ENCODE measurements around the gene FOXL2NB.
A peak's percentile ranks its signal among the peaks of the same experiment; 100 is the strongest.
"Not testable (repeated sequence)": the region's sequence is repeated elsewhere in the genome, so short reads cannot be mapped to it uniquely, and the experiment has no call there.

FOXL2NB gene

GRCh38 chr3:138946663-138947494 is at the start of gene FOXL2NB, which contains the start of gene FOXL2:
FOXL2NB (plus strand) TSS chr3:138947217; CDS start chr3:138947365, 148 bp downstream.
FOXL2 (minus strand) TSS chr3:138947137; CDS start chr3:138946722, 415 bp downstream.
- DNase-seq = no peak

GRCh38 chr3:138898301-138898700 is 48.7 kb upstream of the FOXL2NB start:
- DNase-seq = no peak

- DNase-seq = no peak
Measured at GRCh38 chr3:138898708-138899107, 48.3 kb upstream of the FOXL2NB start.

GRCh38 chr3:138899351-138899991 is 47.5 kb upstream of the FOXL2NB start:
- DNase-seq = no peak

- no peak for DNase-seq
Measured at GRCh38 chr3:138901567-138901966, 45.5 kb upstream of the FOXL2NB start.

- DNase-seq = no peak
Measured at GRCh38 chr3:138902171-138902570, 44.8 kb upstream of the FOXL2NB start.

- no peak for DNase-seq
Measured at GRCh38 chr3:138907539-138907938, 39.5 kb upstream of the FOXL2NB start.

GRCh38 chr3:138908846-138909245 is 38.2 kb upstream of the FOXL2NB start:
- no peak for DNase-seq

GRCh38 chr3:138909904-138910303 is 37.1 kb upstream of the FOXL2NB start:
- DNase-seq = no peak

- no peak for DNase-seq
Measured at GRCh38 chr3:138911621-138912020, 35.4 kb upstream of the FOXL2NB start.

GRCh38 chr3:138912237-138912636 is 34.8 kb upstream of the FOXL2NB start:
- no peak for DNase-seq

- DNase-seq = no peak
Measured at GRCh38 chr3:138913766-138914165, 33.3 kb upstream of the FOXL2NB start.

GRCh38 chr3:138914870-138915502 is 32.0 kb upstream of the FOXL2NB start:
- DNase-seq = peak; percentile 81

GRCh38 chr3:138915503-138916498 is 31.2 kb upstream of the FOXL2NB start:
- DNase-seq = peak; percentile 87

GRCh38 chr3:138916824-138917223 is 30.2 kb upstream of the FOXL2NB start:
- no peak for DNase-seq

- DNase-seq = no peak
Measured at GRCh38 chr3:138919325-138919724, 27.7 kb upstream of the FOXL2NB start.

GRCh38 chr3:138921316-138922292 is 25.4 kb upstream of the FOXL2NB start:
- no peak for DNase-seq

GRCh38 chr3:138922400-138922799 is 24.6 kb upstream of the FOXL2NB start:
- not testable (repeated sequence) for DNase-seq

- peak; percentile 67 for DNase-seq
Measured at GRCh38 chr3:138923531-138923994, 23.5 kb upstream of the FOXL2NB start.

GRCh38 chr3:138928727-138929372 is 18.2 kb upstream of the FOXL2NB start:
- DNase-seq = no peak
